Measurements from ENCODE around the gene SLC24A4.

Gene SLC24A4

GRCh38 chr14:92492258-92492657, 169.3 kb downstream of the SLC24A4 start:
- no peaks in the 10 kb centered on the region for H3K9me3 ChIP-seq (ENCODE audit: severe bottlenecking)
- H3K36me3 ChIP-seq (ENCODE audit: low read depth): no peaks in the 10 kb centered on the region
- ATAC-seq (ENCODE audit: low read depth) (no peak), DNase-seq (ENCODE audit: low spot score) (peak; percentile 19)
- H3K27me3 ChIP-seq (ENCODE audit: insufficient read depth, poor library complexity, severe bottlenecking): no peaks in the 10 kb centered on the region
- TF ChIP-seq CTCF (IDR thresholded peaks at IDR 0.05; ENCODE audit: poor library complexity, severe bottlenecking): no peak
- H3K27ac ChIP-seq (ENCODE audit: poor library complexity, severe bottlenecking): no peak overlapping the region
- no peak overlapping the region for H3K4me3 ChIP-seq (ENCODE audit: severe bottlenecking)
- no peaks in the 10 kb centered on the region for H3K4me1 ChIP-seq (ENCODE audit: insufficient read depth, poor library complexity, severe bottlenecking)

- H3K36me3 ChIP-seq (ENCODE audit: low read depth): no peaks in the 10 kb centered on the region
- no peaks in the 10 kb centered on the region for H3K9me3 ChIP-seq (ENCODE audit: severe bottlenecking)
- peak; percentile 38 for DNase-seq (ENCODE audit: low spot score)
- no peak overlapping the region for H3K27ac ChIP-seq (ENCODE audit: poor library complexity, severe bottlenecking)
- TF ChIP-seq CTCF (IDR thresholded peaks at IDR 0.05; ENCODE audit: poor library complexity, severe bottlenecking): no peak
- no peak overlapping the region for H3K4me3 ChIP-seq (ENCODE audit: severe bottlenecking)
- H3K4me1 ChIP-seq (ENCODE audit: insufficient read depth, poor library complexity, severe bottlenecking): no peaks in the 10 kb centered on the region
- no peaks in the 10 kb centered on the region for H3K27me3 ChIP-seq (ENCODE audit: insufficient read depth, poor library complexity, severe bottlenecking)
- ATAC-seq (ENCODE audit: low read depth): no peak
Observed at GRCh38 chr14:92493024-92493423, 170.1 kb downstream of the SLC24A4 start.

DNA sequence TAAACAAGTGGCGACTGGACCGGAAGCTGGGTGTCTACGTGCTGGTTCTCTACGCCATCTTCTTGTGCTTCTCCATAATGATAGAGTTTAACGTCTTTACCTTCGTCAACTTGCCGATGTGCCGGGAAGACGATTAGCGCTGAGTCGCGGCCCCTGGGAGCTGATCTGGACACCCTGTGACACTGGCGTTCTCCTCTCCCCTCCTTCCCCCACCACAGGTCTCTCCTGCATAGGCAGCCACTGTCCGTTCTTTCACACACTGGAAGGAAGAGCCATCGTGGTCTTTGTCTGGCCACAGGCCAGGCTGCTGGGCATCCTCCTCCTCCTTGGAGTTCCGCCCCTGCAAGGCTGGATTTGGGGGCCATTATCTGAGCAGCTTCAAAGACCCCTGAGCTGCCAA, 170.5 kb downstream of the SLC24A4 start:
- no peaks in the 10 kb centered on the region for H3K36me3 ChIP-seq (ENCODE audit: low read depth)
- H3K4me1 ChIP-seq (ENCODE audit: insufficient read depth, poor library complexity, severe bottlenecking): no peaks in the 10 kb centered on the region
- no peak for TF ChIP-seq CTCF (IDR thresholded peaks at IDR 0.05; ENCODE audit: poor library complexity, severe bottlenecking)
- H3K27me3 ChIP-seq (ENCODE audit: insufficient read depth, poor library complexity, severe bottlenecking): no peaks in the 10 kb centered on the region
- H3K9me3 ChIP-seq (ENCODE audit: severe bottlenecking): no peaks in the 10 kb centered on the region
- peak; percentile 55 for DNase-seq (ENCODE audit: low spot score)
- no peak overlapping the region for H3K4me3 ChIP-seq (ENCODE audit: severe bottlenecking)
- ATAC-seq (ENCODE audit: low read depth): no peak
- H3K27ac ChIP-seq (ENCODE audit: poor library complexity, severe bottlenecking): no peak overlapping the region

DNA sequence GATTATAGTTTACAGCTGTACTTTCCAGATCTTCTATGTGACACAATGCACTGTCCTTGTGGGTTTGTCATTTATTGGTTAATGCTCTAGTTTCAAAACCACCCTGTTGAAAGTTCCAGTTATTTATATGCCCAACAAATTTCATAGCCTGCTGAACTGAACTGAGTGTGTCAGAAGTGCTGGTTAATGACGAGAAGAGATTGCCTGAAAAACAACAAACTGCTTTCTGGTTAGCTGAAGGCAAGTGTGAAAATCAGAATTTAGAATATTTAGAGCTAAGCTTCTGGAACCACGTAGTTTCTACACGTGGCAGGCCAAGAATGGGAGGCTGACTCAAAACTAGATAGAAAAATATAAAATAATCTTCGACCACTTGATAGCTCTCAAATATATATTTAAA, 171.5 kb downstream of the SLC24A4 start:
- Histone ChIP-seq H3K27me3 (ENCODE audit: insufficient read depth, poor library complexity, severe bottlenecking) (no peaks in the 10 kb centered on the region), H3K4me3 (ENCODE audit: severe bottlenecking) (no peak overlapping the region), H3K36me3 (ENCODE audit: low read depth) (no peaks in the 10 kb centered on the region), H3K9me3 (ENCODE audit: severe bottlenecking) (no peaks in the 10 kb centered on the region), H3K27ac (ENCODE audit: poor library complexity, severe bottlenecking) (no peak overlapping the region), H3K4me1 (ENCODE audit: insufficient read depth, poor library complexity, severe bottlenecking) (no peaks in the 10 kb centered on the region)
- TF ChIP-seq CTCF (IDR thresholded peaks at IDR 0.05; ENCODE audit: poor library complexity, severe bottlenecking): no peak
- ATAC-seq (ENCODE audit: low read depth): no peak
- DNase-seq (ENCODE audit: low spot score): no peak

GRCh38 chr14:92495027-92495426, 172.1 kb downstream of the SLC24A4 start:
- H3K27me3 ChIP-seq (ENCODE audit: insufficient read depth, poor library complexity, severe bottlenecking): no peaks in the 10 kb centered on the region
- no peak overlapping the region for H3K4me3 ChIP-seq (ENCODE audit: severe bottlenecking)
- no peaks in the 10 kb centered on the region for H3K36me3 ChIP-seq (ENCODE audit: low read depth)
- H3K9me3 ChIP-seq (ENCODE audit: severe bottlenecking): no peaks in the 10 kb centered on the region
- H3K27ac ChIP-seq (ENCODE audit: poor library complexity, severe bottlenecking): peak overlapping the region; percentile 11
- TF ChIP-seq CTCF (IDR thresholded peaks at IDR 0.05; ENCODE audit: poor library complexity, severe bottlenecking): no peak
- H3K4me1 ChIP-seq (ENCODE audit: insufficient read depth, poor library complexity, severe bottlenecking): no peaks in the 10 kb centered on the region
- peak; percentile 76 for ATAC-seq (ENCODE audit: low read depth)
- peak; percentile 34 for DNase-seq (ENCODE audit: low spot score)

Measured in RWPE2 (cell line).